NCI-H2196 treated with DMSO at 0.1 percent for 48 hours (cell line): ENCODE results near the gene RNF7.
"Not testable (repeated sequence)": the region's sequence is repeated elsewhere in the genome, so short reads cannot be mapped to it uniquely, and the experiment has no call there.

Experiments
- DNase-seq: peaks from one replicate; lab custom pipeline; 2025; ENCODE audit not compliant: unreplicated experiment; lab: John Stamatoyannopoulos, UW

The RNF7 gene

DNA sequence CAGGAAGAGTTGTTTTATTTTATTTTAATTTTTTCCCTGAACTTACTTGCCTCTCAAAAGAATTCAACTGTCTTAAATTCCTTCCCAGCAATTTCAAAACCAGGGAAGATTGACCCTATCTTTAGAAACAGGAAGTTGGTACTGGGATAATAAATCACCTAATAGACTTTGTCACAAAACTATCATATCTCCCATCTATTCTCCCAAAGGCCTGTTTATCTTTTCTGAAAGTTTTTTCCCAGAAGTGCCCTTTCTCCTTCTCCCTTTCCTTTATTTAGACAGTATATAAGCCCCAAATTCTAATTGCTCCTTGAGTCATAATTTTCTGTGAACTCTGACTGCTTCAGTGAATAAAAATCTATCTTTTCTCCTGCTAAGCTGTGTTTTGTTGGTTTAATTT, 2.9 kb upstream of the RNF7 start:
- no peak for DNase-seq

- DNase-seq, result no peak
Observed at GRCh38 chr3:141735770-141736465, 2.2 kb upstream of the RNF7 start.

GRCh38 chr3:141737093-141737492, 1.0 kb upstream of the RNF7 start:
- no peak for DNase-seq

- no peak for DNase-seq
Observed at GRCh38 chr3:141737678-141738021, 448 bp upstream of the RNF7 start.

GRCh38 chr3:141738891-141739363, 829 bp downstream of the RNF7 start:
- peak; percentile 21 for DNase-seq

- DNase-seq, result no peak
Observed at GRCh38 chr3:141739731-141740130, 1.6 kb downstream of the RNF7 start.

GRCh38 chr3:141740349-141740748, 2.3 kb downstream of the RNF7 start:
- DNase-seq, result no peak

GRCh38 chr3:141743305-141743704, 5.2 kb downstream of the RNF7 start:
- DNase-seq, result no peak

- DNase-seq, result no peak
Observed at GRCh38 chr3:141746962-141747361, 8.9 kb downstream of the RNF7 start.

DNA sequence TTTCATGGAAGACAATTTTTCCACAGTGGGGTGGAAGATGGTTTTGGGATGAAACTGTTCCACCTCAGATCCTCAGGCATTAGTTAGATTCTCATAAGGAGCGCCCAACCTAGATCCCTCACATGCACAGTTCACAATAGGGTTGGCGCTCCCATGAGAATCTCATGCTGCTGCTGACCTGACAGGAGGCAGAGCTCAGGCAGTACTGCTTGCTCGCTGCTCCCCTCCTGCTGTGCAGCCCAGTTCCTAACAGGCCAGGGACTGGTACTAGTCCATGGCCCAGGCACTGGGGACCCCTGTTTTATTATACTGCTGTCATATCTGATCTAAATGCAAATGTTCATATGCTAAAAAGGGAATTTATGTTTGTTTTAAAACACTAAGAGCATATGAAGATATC, 15.3 kb downstream of the RNF7 start:
- DNase-seq, result no peak

GRCh38 chr3:141754032-141754431, 15.9 kb downstream of the RNF7 start:
- no peak for DNase-seq

GRCh38 chr3:141762552-141762951, 24.5 kb downstream of the RNF7 start:
- not testable (repeated sequence) for DNase-seq

- no peak for DNase-seq
Observed at GRCh38 chr3:141763088-141763750, 25.1 kb downstream of the RNF7 start, which contains the start of gene GRK7. Gene GRK7, plus strand, starts transcription at chr3:141763408. Its CDS starts 14,877 bp downstream, at chr3:141778285.

DNA sequence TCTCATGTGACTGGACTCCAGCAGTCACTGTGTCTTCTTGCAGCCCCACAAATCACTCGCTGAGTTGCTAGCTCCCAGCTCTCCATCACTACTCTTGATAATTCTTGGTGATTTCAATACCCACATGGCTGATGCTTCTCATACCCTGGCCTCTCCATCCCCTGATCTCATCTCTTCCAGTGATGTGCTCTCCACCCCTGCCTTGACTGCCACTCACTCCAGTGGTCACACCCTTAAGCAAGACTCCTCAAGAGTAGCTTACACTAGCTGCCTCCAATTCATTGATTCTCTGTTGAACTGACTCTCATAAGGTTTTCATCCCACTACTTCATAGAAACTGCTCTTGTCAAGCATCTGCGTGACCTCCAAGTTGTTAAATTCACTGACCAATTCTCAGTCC, 25.9 kb downstream of the RNF7 start:
- DNase-seq, result no peak

DNA sequence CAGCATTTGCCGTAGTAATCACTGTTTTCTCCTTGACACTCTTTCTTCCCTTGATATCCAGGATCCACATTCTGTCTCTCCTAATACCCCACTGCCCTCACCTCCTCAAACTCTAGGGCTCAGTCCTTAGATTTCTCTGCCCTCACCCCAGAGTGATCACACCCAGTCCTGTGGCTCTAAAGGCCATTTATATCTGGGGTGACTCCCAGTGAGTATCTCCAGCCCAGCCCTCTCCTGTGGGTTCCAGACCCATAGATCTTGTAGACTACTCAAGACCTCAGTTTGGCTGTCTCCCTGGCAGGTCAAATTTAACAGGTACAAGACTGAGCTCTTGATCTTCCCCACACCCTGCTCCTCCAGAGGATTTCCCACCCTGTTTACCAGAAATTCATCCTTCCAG, 26.4 kb downstream of the RNF7 start:
- no peak for DNase-seq

DNA sequence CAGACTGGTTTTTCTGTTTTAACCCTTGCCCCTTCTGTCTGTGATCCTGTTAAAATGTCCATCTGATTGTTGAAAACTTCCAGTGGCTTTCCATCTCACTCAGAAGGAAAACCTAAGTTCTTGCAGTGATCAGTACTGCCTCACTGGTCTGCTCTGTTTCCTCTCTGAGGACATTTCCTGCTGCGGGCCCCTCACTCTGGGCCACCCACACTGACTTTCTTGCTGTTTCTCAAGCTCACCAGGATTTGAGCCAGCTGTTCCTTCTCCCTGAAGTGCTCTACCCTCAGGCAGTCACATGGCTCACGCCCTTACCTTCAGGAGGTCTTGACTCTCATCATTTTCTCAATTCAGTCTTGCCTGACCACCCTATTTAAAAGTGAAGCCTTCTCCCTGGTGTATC, 26.9 kb downstream of the RNF7 start:
- no peak for DNase-seq

DNA sequence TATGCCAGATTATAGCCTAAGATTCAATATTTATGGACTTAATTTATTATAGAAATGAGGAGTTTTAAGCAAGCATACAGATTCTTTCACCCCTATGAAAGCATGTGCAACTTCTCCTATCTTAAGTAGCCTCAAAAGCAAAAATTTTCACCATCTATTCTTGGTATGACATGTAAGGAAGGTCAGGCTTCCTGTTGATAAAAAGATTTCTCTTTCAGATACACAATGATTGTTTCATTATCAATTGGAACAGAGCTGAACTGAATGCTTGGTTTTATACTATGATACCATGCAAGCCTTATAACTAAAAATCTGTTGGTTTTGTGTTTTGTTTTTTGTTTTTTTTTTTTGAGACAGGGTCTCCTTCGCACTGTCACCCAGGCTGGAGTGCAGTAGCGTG, 29.0 kb downstream of the RNF7 start:
- DNase-seq, result no peak

DNA sequence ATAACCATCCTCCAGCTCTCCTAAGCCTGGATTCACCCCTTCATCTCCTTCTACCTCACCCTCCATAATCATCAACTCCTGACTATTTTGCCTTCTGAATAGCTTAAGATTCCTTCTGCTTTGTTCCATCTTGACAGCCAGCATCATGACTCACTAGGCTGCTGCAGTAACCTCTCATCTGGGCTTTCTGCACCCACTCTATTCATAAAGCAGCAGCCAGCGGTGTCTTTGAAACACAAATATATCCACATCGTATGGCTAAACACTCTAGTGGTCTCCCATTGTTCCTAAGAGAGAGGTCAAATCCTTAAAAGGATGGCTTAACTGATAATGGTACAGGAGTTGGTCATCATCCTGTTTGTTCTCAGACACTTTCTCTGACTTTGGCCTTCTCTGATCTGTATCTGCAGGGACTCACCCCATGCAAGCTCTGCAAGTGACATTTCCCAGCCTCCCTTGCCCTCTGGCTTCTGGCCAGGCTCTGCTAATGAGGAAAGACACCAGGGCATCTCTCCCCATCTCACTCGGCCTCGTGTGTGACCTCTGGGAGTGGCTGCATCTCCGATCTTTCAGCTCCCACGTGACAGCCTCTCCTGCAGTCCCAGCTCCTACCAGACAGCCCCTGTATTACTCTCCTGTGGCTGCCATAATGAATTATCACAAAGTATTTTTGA, 31.3 kb downstream of the RNF7 start:
- no peak for DNase-seq

DNA sequence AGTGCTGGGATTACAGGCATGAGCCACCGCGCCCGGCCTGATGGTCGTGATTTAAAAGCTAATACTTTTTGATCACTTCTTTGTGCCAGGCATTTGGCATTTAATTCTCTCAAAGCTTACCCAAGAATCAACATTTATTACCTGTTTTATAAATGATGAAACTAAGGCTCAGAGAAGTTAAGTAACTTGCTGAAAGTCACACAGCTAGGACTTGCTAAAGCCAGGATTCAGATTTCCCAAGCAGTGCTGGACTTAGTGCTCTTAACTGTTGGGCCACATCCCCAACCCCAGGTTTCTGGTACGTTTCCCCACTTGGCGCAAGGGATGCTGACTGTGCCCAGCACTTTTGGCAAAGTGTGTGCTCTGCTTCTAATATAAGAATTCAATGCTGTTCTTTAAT, 35.6 kb downstream of the RNF7 start:
- no peak for DNase-seq

- no peak for DNase-seq
Observed at GRCh38 chr3:141776376-141776775, 38.3 kb downstream of the RNF7 start.

- no peak for DNase-seq
Observed at GRCh38 chr3:141776885-141777284, 38.8 kb downstream of the RNF7 start.
